NCI-H146 treated with DMSO at 0.1 percent for 48 hours (cell line): ENCODE measurements around the gene TAAR8.
A peak's percentile ranks its signal among the peaks of the same experiment; 100 is the strongest.
"Not testable (repeated sequence)": the region's sequence is repeated elsewhere in the genome, so short reads cannot be mapped to it uniquely, and the experiment has no call there.

Experiments
- DNase-seq: peaks from one replicate; lab custom pipeline; 2025; ENCODE audit not compliant: unreplicated experiment; lab: John Stamatoyannopoulos, UW

The TAAR8 gene

GRCh38 chr6:132537977-132538376, 14.5 kb upstream of the TAAR8 start, which contains the start of gene TAAR9:
TAAR9 (plus strand) TSS chr6:132538277; CDS start chr6:132538290, 13 bp downstream.
- no peak for DNase-seq

GRCh38 chr6:132544826-132545225, 7.6 kb upstream of the TAAR8 start:
- DNase-seq: no peak

GRCh38 chr6:132548746-132549463, 3.6 kb upstream of the TAAR8 start:
- no peak for DNase-seq

- DNase-seq: no peak
Measured at GRCh38 chr6:132551214-132551613, 1.3 kb upstream of the TAAR8 start.

GRCh38 chr6:132560087-132560486, 7.6 kb downstream of the TAAR8 start:
- DNase-seq: not testable (repeated sequence)

GRCh38 chr6:132566404-132566803, 13.9 kb downstream of the TAAR8 start:
- DNase-seq: no peak

GRCh38 chr6:132567566-132567965, 15.1 kb downstream of the TAAR8 start:
- no peak for DNase-seq

- no peak for DNase-seq
Measured at GRCh38 chr6:132568611-132569010, 16.1 kb downstream of the TAAR8 start.

- no peak for DNase-seq
Measured at GRCh38 chr6:132569170-132569569, 16.7 kb downstream of the TAAR8 start.

- DNase-seq: peak; percentile 33
Measured at GRCh38 chr6:132570221-132570777, 17.8 kb downstream of the TAAR8 start, which contains the start of gene TAAR6. TAAR6 (plus strand) TSS chr6:132570322; CDS start chr6:132570322, 0 bp downstream.

- DNase-seq: no peak
Measured at GRCh38 chr6:132571774-132572173, 19.3 kb downstream of the TAAR8 start.

GRCh38 chr6:132584698-132585097, 32.2 kb downstream of the TAAR8 start:
- no peak for DNase-seq

GRCh38 chr6:132587424-132587823, 35.0 kb downstream of the TAAR8 start:
- no peak for DNase-seq

- no peak for DNase-seq
Measured at GRCh38 chr6:132589454-132589853, 37.0 kb downstream of the TAAR8 start, which contains the start of gene TAAR5. TAAR5 (minus strand) TSS chr6:132589741; CDS start chr6:132589686, 55 bp downstream.

GRCh38 chr6:132590362-132590761, 37.9 kb downstream of the TAAR8 start:
- peak; percentile 59 for DNase-seq

GRCh38 chr6:132592855-132593254, 40.4 kb downstream of the TAAR8 start:
- no peak for DNase-seq

GRCh38 chr6:132596201-132596600, 43.7 kb downstream of the TAAR8 start:
- no peak for DNase-seq

- no peak for DNase-seq
Measured at GRCh38 chr6:132598473-132598872, 46.0 kb downstream of the TAAR8 start.

- DNase-seq: not testable (repeated sequence)
Measured at GRCh38 chr6:132600900-132601299, 48.4 kb downstream of the TAAR8 start.
